ENCODE results near the gene AUTS2.

- TF ChIP-seq CTCF (IDR thresholded peaks at IDR 0.05; ENCODE audit: low read length) (peak; percentile 73), EZH2 (IDR thresholded peaks at IDR 0.05; ENCODE audit: borderline replicate concordance, low read length) (no peak)
Measured at GRCh38 chr7:70193514-70193913, 595.2 kb downstream of the AUTS2 start.

Data from OCI-LY1 (cell line).